Tibial nerve (tissue), 4 donors: ENCODE data around the gene LRP6. TPM values are rescaled to one million over a fixed set of nuclear protein-coding genes. Genes with fewer than 3 reads are reported as not detected.

ENCODE experiments used
- DNase-seq, 2 donors: peaks; one replicate each; pipeline ENCODE4 v3.0.0-alpha.2; 2019; ENCODE audit warnings: low spot score in 2 of 2
- H3K27ac ChIP-seq, 4 donors: fragments of 200-600 bp; sonication (generic) in 3 of 4; one replicate each; pipeline ENCODE4 v1.5.1; 2017 to 2019; ENCODE audit warnings: mild to moderate bottlenecking in 1 of 4
- H3K27me3 ChIP-seq, 2 donors: fragments of 200-600 bp; sonication (generic) in 1 of 2; one replicate each; pipeline versions ENCODE4 v1.5.1 to v1.6.0; 2017 to 2019
- H3K36me3 ChIP-seq, 3 donors: fragments of 200-600 bp; sonication (generic); one replicate each; pipeline ENCODE4 v1.5.1; 2018 to 2019
- H3K4me1 ChIP-seq, 4 donors: fragments of 200-600 bp; sonication (generic) in 3 of 4; one replicate each; pipeline ENCODE4 v1.5.1; 2017 to 2019
- H3K4me3 ChIP-seq, 4 donors: fragments of 200-600 bp; sonication (generic) in 3 of 4; one replicate each; pipeline ENCODE4 v1.5.1; 2017 to 2019; ENCODE audit warnings: mild to moderate bottlenecking in 1 of 4, moderate library complexity in 1 of 4
- H3K9me3 ChIP-seq, 4 donors: fragments of 200-600 bp; sonication (generic) in 3 of 4; one replicate each; pipeline ENCODE4 v1.5.1; 2017 to 2019
- EP300 ChIP-seq, 2 donors: sonication (generic); formaldehyde crosslinking; IDR thresholded peaks; one replicate each; pipeline ENCODE4 v1.6.1; 2017; ENCODE audit warnings: antibody characterized with exemption in 2 of 2, mild to moderate bottlenecking in 1 of 2
- POLR2A ChIP-seq, 2 donors: fragments of 450-650 bp; IDR thresholded peaks; one replicate each; pipeline ENCODE4 v1.6.1; 2017; ENCODE audit warnings: antibody characterized with exemption in 2 of 2, mild to moderate bottlenecking in 2 of 2, moderate library complexity in 2 of 2
- WGBS, 2 donors: methylation state at CpG; one replicate each; pipeline ENCODE4 v1.1.5; 2018; 5-methylcytosine and 5-hydroxymethylcytosine counted together
- total RNA-seq, 4 donors: library from RNA; depleted of rRNA; stranded (reverse); fragments of >200 nt; gene quantifications; one replicate each; pipeline ENCODE4 v1.1.0, GENCODE V29; 2016
- TF ChIP-seq, protein P1 (sequence below), 5 experiments: fragments of 200-600 bp in 3 of 5; fragments of 450-650 bp in 2 of 5; sonication (generic) in 3 of 5; IDR thresholded peaks; one replicate each; pipeline ENCODE4 v1.5.1; 2016 to 2019; ENCODE audit warnings: antibody characterized with exemption in 5 of 5, mild to moderate bottlenecking in 3 of 5, moderate library complexity in 2 of 5

LRP6 gene
- total RNA-seq, 4 donors from 2014 or later: 30.6 to 64.5 (median 44.9) TPM

DNA sequence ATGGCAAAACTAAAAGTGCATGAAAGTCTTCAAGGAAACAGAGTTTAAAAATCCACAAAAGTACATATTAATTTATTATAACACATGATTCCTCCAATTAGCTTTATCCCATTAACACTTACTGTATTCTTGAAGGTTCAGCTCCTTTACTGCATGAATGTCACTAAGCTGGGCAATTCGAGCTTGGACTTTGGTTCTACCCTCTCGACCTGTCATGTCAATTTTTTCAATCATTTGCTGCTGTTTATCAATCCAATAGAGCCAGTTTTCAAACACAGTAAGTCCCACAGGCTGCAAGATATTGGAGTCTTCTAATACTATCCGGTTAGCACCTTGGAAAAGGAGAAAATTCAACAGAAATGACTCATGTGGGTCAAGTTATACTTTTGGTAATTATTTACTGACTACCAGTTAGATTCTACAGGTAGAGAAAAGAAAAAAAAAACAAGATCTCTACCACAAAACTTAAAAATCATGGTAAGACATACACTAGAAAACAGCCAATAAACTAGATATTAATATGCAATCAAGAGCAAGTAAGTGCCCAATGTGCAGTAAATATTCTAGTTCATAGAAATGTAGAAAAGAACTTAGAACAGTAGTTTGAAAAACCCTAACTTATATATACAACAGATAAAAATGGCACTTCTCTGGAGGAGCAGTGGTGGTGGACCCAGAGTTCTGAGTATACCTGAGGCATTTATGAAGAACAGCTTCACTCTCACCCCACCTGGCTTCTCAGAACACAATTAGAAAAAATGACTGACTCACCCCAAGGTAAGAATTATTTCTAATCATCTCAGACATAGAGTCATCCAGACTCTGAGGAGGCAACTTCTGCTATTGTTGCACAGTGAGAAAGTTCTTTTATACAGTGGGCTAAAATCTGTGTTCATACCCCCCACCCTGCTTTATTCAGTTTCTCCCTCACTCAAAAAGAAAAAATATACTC, 128.4 kb downstream of the LRP6 start:
- Histone ChIP-seq H3K36me3 (peaks cover 0 to 36% (median 0%) of the 10 kb centered on the region in 3 donors), H3K27me3 (no peaks in the 10 kb centered on the region), H3K4me3 (no peak overlapping the region), H3K4me1 (no peaks in the 10 kb centered on the region), H3K27ac (no peak overlapping the region), H3K9me3 (no peaks in the 10 kb centered on the region)
- no peak for DNase-seq
- WGBS, 2 donors: 92 to 94% methylated on average over 3 of the region's 3 CpGs
- TF ChIP-seq POLR2A (IDR thresholded peaks at IDR 0.05) (no peak), EP300 (IDR thresholded peaks at IDR 0.05) (no peak)
- TF ChIP-seq, protein P1, sequence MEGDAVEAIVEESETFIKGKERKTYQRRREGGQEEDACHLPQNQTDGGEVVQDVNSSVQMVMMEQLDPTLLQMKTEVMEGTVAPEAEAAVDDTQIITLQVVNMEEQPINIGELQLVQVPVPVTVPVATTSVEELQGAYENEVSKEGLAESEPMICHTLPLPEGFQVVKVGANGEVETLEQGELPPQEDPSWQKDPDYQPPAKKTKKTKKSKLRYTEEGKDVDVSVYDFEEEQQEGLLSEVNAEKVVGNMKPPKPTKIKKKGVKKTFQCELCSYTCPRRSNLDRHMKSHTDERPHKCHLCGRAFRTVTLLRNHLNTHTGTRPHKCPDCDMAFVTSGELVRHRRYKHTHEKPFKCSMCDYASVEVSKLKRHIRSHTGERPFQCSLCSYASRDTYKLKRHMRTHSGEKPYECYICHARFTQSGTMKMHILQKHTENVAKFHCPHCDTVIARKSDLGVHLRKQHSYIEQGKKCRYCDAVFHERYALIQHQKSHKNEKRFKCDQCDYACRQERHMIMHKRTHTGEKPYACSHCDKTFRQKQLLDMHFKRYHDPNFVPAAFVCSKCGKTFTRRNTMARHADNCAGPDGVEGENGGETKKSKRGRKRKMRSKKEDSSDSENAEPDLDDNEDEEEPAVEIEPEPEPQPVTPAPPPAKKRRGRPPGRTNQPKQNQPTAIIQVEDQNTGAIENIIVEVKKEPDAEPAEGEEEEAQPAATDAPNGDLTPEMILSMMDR (IDR thresholded peaks at IDR 0.05): no peak

DNA sequence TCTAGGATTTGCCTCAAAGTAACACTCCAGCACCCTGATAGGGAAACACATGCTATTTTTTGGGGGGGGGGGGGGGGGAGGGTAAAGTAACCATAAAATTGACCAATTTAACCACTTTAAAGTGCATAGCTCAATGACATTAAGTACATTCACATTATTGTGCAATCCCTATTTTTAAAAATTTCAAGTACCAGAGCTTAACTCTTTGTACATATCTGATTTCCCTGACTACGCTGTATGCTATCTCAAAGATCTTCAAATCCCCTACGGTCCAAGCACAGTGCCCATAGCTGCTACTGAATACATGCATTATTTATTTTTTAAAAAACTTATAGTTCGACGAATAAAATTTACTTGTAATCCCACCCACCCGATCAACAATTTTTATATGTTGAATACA, 133.1 kb downstream of the LRP6 start:
- TF ChIP-seq EP300 (IDR thresholded peaks at IDR 0.05) (no peak), POLR2A (IDR thresholded peaks at IDR 0.05) (no peak)
- TF ChIP-seq, protein P1 (IDR thresholded peaks at IDR 0.05): no peak
- no peak overlapping the region for H3K27ac ChIP-seq

DNA sequence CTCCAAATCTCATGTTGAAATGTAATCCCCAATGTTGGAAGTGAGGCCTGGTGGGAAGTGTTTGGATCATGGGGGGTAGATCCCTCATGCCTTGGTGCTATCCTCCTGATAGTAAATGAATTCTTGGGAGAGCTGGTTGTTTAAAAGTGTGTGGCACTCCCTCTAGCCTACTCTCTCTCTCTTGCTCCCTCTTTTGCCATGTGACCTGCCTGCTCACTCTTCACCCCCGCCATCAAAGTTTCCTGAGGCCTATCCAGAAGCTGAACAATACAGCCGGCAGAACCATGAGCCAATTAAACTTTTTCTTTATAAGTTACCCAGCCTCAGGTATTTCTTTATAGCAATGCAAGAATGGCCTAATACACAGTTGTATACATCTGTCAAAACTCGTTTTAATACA, 133.6 kb downstream of the LRP6 start:
- H3K9me3 ChIP-seq: no peaks in the 10 kb centered on the region
- H3K4me3 ChIP-seq: no peak overlapping the region
- H3K4me1 ChIP-seq: no peaks in the 10 kb centered on the region
- H3K27ac ChIP-seq: no peak overlapping the region
- H3K36me3 ChIP-seq: peaks cover 0 to 54% (median 0%) of the 10 kb centered on the region in 3 donors
- 81% methylated on average over 3 of the region's 3 CpGs for whole genome bisulfite sequencing, 2 donors
- TF ChIP-seq POLR2A (IDR thresholded peaks at IDR 0.05) (no peak), EP300 (IDR thresholded peaks at IDR 0.05) (no peak)
- TF ChIP-seq, protein P1 (IDR thresholded peaks at IDR 0.05): no peak
- H3K27me3 ChIP-seq: no peaks in the 10 kb centered on the region
- no peak for DNase-seq

More for the DNA sequence above, 133.1 kb downstream of the LRP6 start:
- Histone ChIP-seq H3K9me3 (no peaks in the 10 kb centered on the region), H3K36me3 (peaks cover 0 to 54% (median 0%) of the 10 kb centered on the region in 3 donors), H3K4me1 (no peaks in the 10 kb centered on the region), H3K27me3 (no peaks in the 10 kb centered on the region), H3K4me3 (no peak overlapping the region)
- 94 to 95% methylated on average over 5 of the region's 5 CpGs for WGBS, 2 donors
- no peak for DNase-seq

- H3K27ac ChIP-seq: no peak overlapping the region
- no peak overlapping the region for H3K4me3 ChIP-seq
- no peaks in the 10 kb centered on the region for H3K27me3 ChIP-seq
- H3K4me1 ChIP-seq: peaks cover 0 to 3% (median 0%) of the 10 kb centered on the region in 4 donors
- H3K9me3 ChIP-seq: no peaks in the 10 kb centered on the region
- WGBS, 2 donors: 81 to 83% methylated on average over 4 of the region's 4 CpGs
- TF ChIP-seq POLR2A (IDR thresholded peaks at IDR 0.05): no peak
- TF ChIP-seq, protein P1 (IDR thresholded peaks at IDR 0.05): no peak
- no peak for TF ChIP-seq EP300 (IDR thresholded peaks at IDR 0.05)
- DNase-seq: no peak
- H3K36me3 ChIP-seq: peaks cover 0 to 59% (median 0%) of the 10 kb centered on the region in 3 donors
Measured at GRCh38 chr12:12128670-12129069, 138.2 kb downstream of the LRP6 start.

- Histone ChIP-seq H3K27ac (no peak overlapping the region), H3K27me3 (no peaks in the 10 kb centered on the region), H3K36me3 (peaks cover 0 to 73% (median 0%) of the 10 kb centered on the region in 3 donors), H3K9me3 (no peaks in the 10 kb centered on the region), H3K4me1 (peaks cover 0 to 3% (median 0%) of the 10 kb centered on the region in 4 donors), H3K4me3 (no peak overlapping the region)
- TF ChIP-seq EP300 (IDR thresholded peaks at IDR 0.05): no peak
- TF ChIP-seq, protein P1 (IDR thresholded peaks at IDR 0.05): no peak
- no peak for TF ChIP-seq POLR2A (IDR thresholded peaks at IDR 0.05)
- 91 to 92% methylated on average over 2 of the region's 2 CpGs for WGBS, 2 donors
- DNase-seq: no peak
Measured at GRCh38 chr12:12127304-12127703, 139.5 kb downstream of the LRP6 start.
